Activated T-cell treated with anti-CD3 and anti-CD28 coated beads, Interleukin-2, amount 50 U/mL, for 72 hours (primary cell): ENCODE measurements around the gene HAP1. TPM values are rescaled to one million over a fixed set of nuclear protein-coding genes. Genes with fewer than 3 reads are reported as not detected.
"Not testable (repeated sequence)": the region's sequence is repeated elsewhere in the genome, so short reads cannot be mapped to it uniquely, and the experiment has no call there.

Source experiments
- ATAC-seq, 2 donors: fragments of 150-1000 bp; cut with Tn5 transposase; replicated peaks in 1 of 2; 2 replicates each; pipeline ENCODE4 v1.10.0; 2021; ENCODE audit warnings: moderate library complexity in 2 of 2, mild to moderate bottlenecking in 1 of 2
- DNase-seq, 2 donors: peaks; one replicate each; pipeline ENCODE4 v3.0.0; 2021 to 2022; ENCODE audit warnings: mixed read lengths in 1 of 2
- H3K27ac Mint-ChIP-seq: one replicate; pipeline ENCODE4 v1.8.0; 2022; ENCODE audit warnings: mild to moderate bottlenecking, moderate library complexity, mixed read lengths
- H3K27me3 Mint-ChIP-seq: one replicate; pipeline ENCODE4 v1.8.0; 2022; ENCODE audit warnings: low read depth, mixed read lengths
- H3K36me3 Mint-ChIP-seq, 2 donors: one replicate each; pipeline ENCODE4 v1.8.0; 2022; ENCODE audit warnings: mixed read lengths in 2 of 2, mild to moderate bottlenecking in 1 of 2; ENCODE audit not compliant: insufficient read depth in 2 of 2
- H3K4me1 Mint-ChIP-seq: one replicate; pipeline ENCODE4 v1.8.0; 2022; ENCODE audit warnings: low read depth, mixed read lengths
- H3K4me3 Mint-ChIP-seq, 2 donors: one replicate each; pipeline ENCODE4 v1.8.0; 2022; ENCODE audit warnings: mild to moderate bottlenecking in 2 of 2, mixed read lengths in 2 of 2, moderate library complexity in 2 of 2
- H3K9me3 Mint-ChIP-seq, 2 donors: one replicate each; pipeline ENCODE4 v1.8.0; 2022; ENCODE audit warnings: mixed read lengths in 2 of 2
- total RNA-seq, 2 donors: library from RNA; stranded (reverse); gene quantifications; one replicate each; pipeline ENCODE4 v1.2.3, GENCODE V29; 2022

Gene HAP1
- total RNA-seq, 2 donors from 2014 or later = 0.17 to 0.21 TPM

- ATAC-seq = peak; percentile 74 to 76
- Mint-ChIP-seq H3K4me1 (peaks cover 46% of the 10 kb centered on the region), H3K27me3 (no peaks in the 10 kb centered on the region), H3K4me3 (peak within 1 kb of the TSS; percentile 97 to 99), H3K36me3 (peaks cover 17 to 37% of the 10 kb centered on the region in 2 donors), H3K9me3 (no peaks in the 10 kb centered on the region), H3K27ac (peak within 1 kb of the TSS; percentile 99)
- peak; percentile 99 to 100 for DNase-seq
These were observed 45.6 kb downstream of the HAP1 start, which contains the start of gene EIF1 for GRCh38 chr17:41688641-41689496. TSS of gene EIF1 (plus strand) at chr17:41688885. CDS start at chr17:41689039, 154 bp downstream.

DNA sequence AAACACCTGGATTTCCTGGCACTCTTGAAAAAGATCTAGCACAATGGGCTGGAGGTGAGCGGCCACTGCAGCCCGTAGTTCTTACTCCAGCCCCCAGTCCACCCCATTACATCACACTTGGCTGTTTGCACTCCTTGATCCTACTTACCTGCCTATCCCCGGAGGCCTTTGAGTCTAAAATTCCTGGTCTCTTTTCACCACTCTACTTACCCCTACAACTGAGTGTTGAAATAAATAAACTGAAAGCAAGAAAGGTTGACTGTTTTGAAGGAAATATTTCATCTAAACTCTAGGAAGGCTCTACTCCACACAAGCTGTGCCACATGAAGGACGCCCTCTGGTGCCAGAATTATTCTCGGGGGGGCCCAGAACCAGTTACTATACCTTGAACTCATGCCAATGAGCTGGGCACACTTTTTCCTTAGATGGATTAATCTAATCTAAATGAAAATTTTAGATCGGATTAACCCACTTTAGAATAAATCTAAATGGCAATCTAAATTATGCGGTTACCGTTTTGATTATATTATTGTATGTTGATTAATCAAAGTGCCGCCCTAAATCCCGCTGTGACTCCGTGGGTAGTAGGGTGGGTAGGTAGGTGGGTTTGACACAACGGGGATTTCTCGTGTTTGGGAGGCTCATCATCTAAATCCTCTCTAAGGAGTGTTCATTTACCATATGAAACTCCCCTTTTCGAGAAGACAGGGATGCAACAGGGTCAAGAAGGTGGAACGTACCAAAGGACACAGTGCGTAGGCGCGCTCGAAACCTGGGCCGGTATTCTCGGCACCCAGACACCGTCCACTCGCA lies 46.4 kb downstream of the HAP1 start:
- peak; percentile 64 to 72 for DNase-seq
- H3K4me3 Mint-ChIP-seq = peak overlapping the region; percentile 97 to 99
- H3K36me3 Mint-ChIP-seq = peaks cover 17 to 31% of the 10 kb centered on the region in 2 donors
- ATAC-seq = no peak
- peak overlapping the region; percentile 99 for H3K27ac Mint-ChIP-seq
- peaks cover 41% of the 10 kb centered on the region for H3K4me1 Mint-ChIP-seq
- H3K27me3 Mint-ChIP-seq = no peaks in the 10 kb centered on the region
- H3K9me3 Mint-ChIP-seq = no peaks in the 10 kb centered on the region

DNA sequence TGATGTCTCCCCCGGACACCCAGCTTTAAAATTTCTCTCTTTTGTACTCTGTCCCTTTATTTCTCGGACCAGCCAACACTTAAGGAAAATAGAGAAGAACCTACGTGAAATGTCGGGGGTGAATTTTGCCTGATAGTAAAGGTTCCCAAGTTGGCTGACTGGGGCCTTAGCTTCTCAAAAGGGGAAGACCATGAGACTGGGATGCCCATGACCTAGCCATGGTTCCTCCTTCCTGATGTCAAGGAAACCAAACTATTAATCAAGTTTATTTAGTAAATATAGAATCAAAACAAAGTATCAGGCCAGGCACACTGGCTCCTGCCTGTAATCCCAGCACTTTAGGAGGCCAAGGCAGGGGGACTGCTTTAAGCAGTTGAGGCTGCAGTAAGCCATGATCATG lies 48.2 kb downstream of the HAP1 start:
- Mint-ChIP-seq H3K27me3 (no peaks in the 10 kb centered on the region), H3K4me3 (no peak overlapping the region), H3K9me3 (no peaks in the 10 kb centered on the region), H3K36me3 (peaks cover 10 to 17% of the 10 kb centered on the region in 2 donors), H3K4me1 (peaks cover 41% of the 10 kb centered on the region), H3K27ac (no peak overlapping the region)
- DNase-seq (no peak), ATAC-seq (no peak)

GRCh38 chr17:41685753-41686152 lies 48.7 kb downstream of the HAP1 start:
- H3K27ac Mint-ChIP-seq = not testable (repeated sequence)

DNA sequence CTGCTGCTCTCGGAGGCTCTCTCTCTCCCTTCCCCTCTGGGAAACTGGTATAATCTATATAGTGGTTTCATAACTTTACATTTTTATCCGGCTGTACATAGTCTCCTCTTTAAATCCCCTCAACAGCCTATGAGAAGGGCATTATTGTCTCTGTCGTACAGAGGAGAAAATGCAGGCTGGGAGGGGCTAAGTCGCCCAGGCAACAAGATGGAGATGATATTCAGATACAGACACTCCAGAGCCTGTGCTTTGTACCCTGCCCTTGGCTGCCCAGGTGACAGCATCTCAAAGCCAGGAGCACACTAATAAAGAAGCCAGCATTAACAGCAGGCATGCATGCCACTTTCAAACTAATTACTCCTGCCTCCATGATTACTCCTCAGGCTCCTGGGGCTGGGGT lies 50.4 kb downstream of the HAP1 start:
- Mint-ChIP-seq H3K27me3 (no peaks in the 10 kb centered on the region), H3K4me3 (no peak overlapping the region), H3K9me3 (no peaks in the 10 kb centered on the region), H3K36me3 (no peaks in the 10 kb centered on the region), H3K4me1 (peaks cover 41% of the 10 kb centered on the region), H3K27ac (no peak overlapping the region)
- DNase-seq (no peak), ATAC-seq (no peak)

More at GRCh38 chr17:41685753-41686152, 48.7 kb downstream of the HAP1 start:
- Mint-ChIP-seq H3K4me1 (peaks cover 38% of the 10 kb centered on the region), H3K36me3 (peaks cover 8 to 15% of the 10 kb centered on the region in 2 donors)
- H3K27me3 Mint-ChIP-seq, DNase-seq, ATAC-seq, H3K9me3 Mint-ChIP-seq, H3K4me3 Mint-ChIP-seq: not testable (repeated sequence)

- DNase-seq (no peak), ATAC-seq (no peak)
- Mint-ChIP-seq H3K36me3 (peaks cover 2% of the 10 kb centered on the region in 2 donors), H3K4me1 (peaks cover 47% of the 10 kb centered on the region), H3K9me3 (peaks cover 0 to under 1% of the 10 kb centered on the region in 2 donors), H3K27me3 (no peaks in the 10 kb centered on the region), H3K4me3 (no peak overlapping the region), H3K27ac (no peak overlapping the region)
These were observed 50.9 kb downstream of the HAP1 start for GRCh38 chr17:41683441-41684007.

DNA sequence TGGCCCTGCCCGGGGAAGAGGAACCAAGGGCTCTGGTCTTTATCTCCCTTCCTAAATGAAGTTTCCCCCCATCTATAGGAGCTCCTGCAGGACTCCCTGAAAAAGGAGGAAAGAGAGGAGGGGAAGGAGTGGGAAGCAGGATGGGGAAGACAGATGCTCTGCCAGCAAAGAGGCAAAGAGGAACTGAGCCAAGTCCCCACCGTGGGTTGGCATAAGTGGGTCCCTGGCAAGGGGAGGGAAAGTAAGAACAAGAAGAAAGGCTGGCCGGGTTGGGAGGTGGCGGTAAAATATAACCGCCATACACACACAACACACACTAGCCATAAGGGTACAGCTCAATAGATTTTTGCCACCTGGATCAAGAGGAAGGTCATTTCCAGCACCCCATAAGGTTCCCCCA lies 51.8 kb downstream of the HAP1 start:
- H3K4me3 Mint-ChIP-seq = no peak overlapping the region
- no peak overlapping the region for H3K27ac Mint-ChIP-seq
- DNase-seq (no peak), ATAC-seq (no peak)
- H3K4me1 Mint-ChIP-seq = peaks cover 49% of the 10 kb centered on the region
- H3K9me3 Mint-ChIP-seq = peaks cover 2 to 4% of the 10 kb centered on the region in 2 donors
- peaks cover 5 to 6% of the 10 kb centered on the region in 2 donors for H3K36me3 Mint-ChIP-seq
- no peaks in the 10 kb centered on the region for H3K27me3 Mint-ChIP-seq

DNA sequence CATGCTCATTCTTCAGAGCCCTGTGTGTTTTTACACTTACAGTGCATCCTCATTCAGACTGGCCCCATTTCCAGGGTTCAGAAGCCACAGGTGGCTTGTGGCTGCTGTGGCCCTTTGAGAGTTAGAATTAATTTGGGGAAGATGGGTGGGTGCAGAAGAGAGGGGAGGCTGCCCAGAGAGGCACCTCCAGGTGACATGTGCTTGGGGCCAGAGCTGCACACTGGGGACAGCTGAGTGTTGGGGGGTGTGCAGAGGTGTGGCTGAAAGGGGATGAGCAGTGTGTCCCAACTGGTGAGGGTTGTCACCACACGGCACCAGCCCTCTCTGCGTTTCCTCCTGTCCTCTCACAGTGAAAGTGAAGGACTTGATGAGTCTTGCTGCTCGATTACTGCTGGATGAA lies 52.7 kb downstream of the HAP1 start:
- Mint-ChIP-seq H3K4me3 (no peak overlapping the region), H3K27me3 (no peaks in the 10 kb centered on the region), H3K36me3 (peaks cover 5 to 6% of the 10 kb centered on the region in 2 donors), H3K4me1 (peaks cover 52% of the 10 kb centered on the region), H3K9me3 (peaks cover 2 to 4% of the 10 kb centered on the region in 2 donors), H3K27ac (no peak overlapping the region)
- DNase-seq (no peak), ATAC-seq (no peak)

GRCh38 chr17:41680426-41681040 lies 53.9 kb downstream of the HAP1 start:
- H3K9me3 Mint-ChIP-seq = peaks cover 3 to 4% of the 10 kb centered on the region in 2 donors
- DNase-seq = no peak
- H3K4me3 Mint-ChIP-seq = no peak overlapping the region
- no peak for ATAC-seq
- peaks cover 65% of the 10 kb centered on the region for H3K4me1 Mint-ChIP-seq
- H3K36me3 Mint-ChIP-seq = peaks cover 5 to 6% of the 10 kb centered on the region in 2 donors
- no peaks in the 10 kb centered on the region for H3K27me3 Mint-ChIP-seq
- no peak overlapping the region for H3K27ac Mint-ChIP-seq

DNA sequence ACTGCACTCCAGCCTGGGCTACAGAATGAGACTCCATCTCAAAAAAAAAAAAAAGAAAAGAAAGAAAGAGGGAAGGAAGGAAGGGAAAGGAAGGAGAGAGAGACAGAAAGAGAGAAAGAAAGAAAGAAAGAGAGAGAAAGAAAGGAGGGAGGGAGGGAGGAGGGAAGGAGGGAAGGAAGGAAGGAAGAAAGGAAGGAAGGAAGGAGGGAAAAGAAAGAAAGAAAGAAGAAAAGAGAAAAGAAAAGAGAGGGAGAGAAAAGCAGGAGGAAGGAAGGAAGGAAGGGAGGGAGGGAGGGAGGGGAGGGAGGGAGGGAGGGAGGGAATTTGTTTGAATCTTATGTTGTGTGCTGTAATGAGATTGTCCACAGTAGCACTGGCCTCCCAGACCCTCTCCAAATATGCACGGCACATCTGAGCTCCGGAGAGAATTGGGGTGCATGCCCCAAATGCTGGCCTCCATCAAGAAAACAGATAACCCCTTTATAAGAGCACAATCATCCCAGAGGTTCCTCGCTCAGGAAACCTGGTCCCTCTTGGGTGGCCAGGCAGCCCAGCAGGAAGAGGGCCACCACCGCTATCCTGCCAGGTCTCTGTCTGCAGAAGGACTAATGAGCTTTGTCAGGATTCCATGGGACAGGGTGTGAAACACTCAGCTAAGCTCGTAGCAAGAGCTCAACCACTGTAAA lies 54.6 kb downstream of the HAP1 start:
- ATAC-seq = no peak
- DNase-seq = no peak
- Mint-ChIP-seq H3K27ac (peak overlapping the region; percentile 99), H3K4me1 (peaks cover 65% of the 10 kb centered on the region), H3K4me3 (peak overlapping the region; percentile 74 to 89), H3K27me3 (no peaks in the 10 kb centered on the region), H3K36me3 (peaks cover 5 to 6% of the 10 kb centered on the region in 2 donors), H3K9me3 (peaks cover 3 to 4% of the 10 kb centered on the region in 2 donors)

GRCh38 chr17:41678907-41679739 lies 55.3 kb downstream of the HAP1 start:
- Mint-ChIP-seq H3K4me1 (peaks cover 65% of the 10 kb centered on the region), H3K27me3 (no peaks in the 10 kb centered on the region), H3K36me3 (peaks cover 5 to 6% of the 10 kb centered on the region in 2 donors), H3K4me3 (peak overlapping the region; percentile 74 to 89), H3K27ac (peak overlapping the region; percentile 99), H3K9me3 (peaks cover 3 to 4% of the 10 kb centered on the region in 2 donors)
- DNase-seq (peak; percentile 73 to 79), ATAC-seq (peak; percentile 87 to 89)
